ENCODE results near the gene NT5DC1. TPM values are rescaled to one million over a fixed set of nuclear protein-coding genes. Genes with fewer than 3 reads are reported as not detected.
"Not testable (repeated sequence)": the region's sequence is repeated elsewhere in the genome, so short reads cannot be mapped to it uniquely, and the experiment has no call there.

NT5DC1 gene
- total RNA-seq, 1 donor from 2014 or later = 2.6 TPM

- Histone ChIP-seq H3K9ac (ENCODE audit: low read depth in 1 of 3, low read length in 3 of 3) (no peak overlapping the region), H3K4me1 (ENCODE audit: control insufficient read depth in 3 of 3, insufficient read depth in 3 of 3, low read length in 3 of 3) (no peaks in the 10 kb centered on the region), H3K27me3 (ENCODE audit: control insufficient read depth in 3 of 3, insufficient read depth in 3 of 3, low read length in 3 of 3) (no peaks in the 10 kb centered on the region), H3K4me3 (ENCODE audit: low read length in 3 of 3) (no peak overlapping the region), H3K27ac (ENCODE audit: low read depth, low read length) (no peak overlapping the region), H3K36me3 (ENCODE audit: control insufficient read depth in 3 of 3, insufficient read depth in 3 of 3, low read length in 3 of 3) (no peaks in the 10 kb centered on the region), H3K9me3 (ENCODE audit: control insufficient read depth in 3 of 3, low read length in 3 of 3) (no peaks in the 10 kb centered on the region)
These were observed 13.1 kb upstream of the NT5DC1 start for GRCh38 chr6:116087437-116088027.

GRCh38 chr6:116088946-116089345, 11.7 kb upstream of the NT5DC1 start:
- no peaks in the 10 kb centered on the region for H3K4me1 ChIP-seq (ENCODE audit: control insufficient read depth in 3 of 3, insufficient read depth in 3 of 3, low read length in 3 of 3)
- no peak overlapping the region for H3K9ac ChIP-seq (ENCODE audit: low read depth in 1 of 3, low read length in 3 of 3)
- no peak overlapping the region for H3K27ac ChIP-seq (ENCODE audit: low read depth, low read length)
- no peaks in the 10 kb centered on the region for H3K36me3 ChIP-seq (ENCODE audit: control insufficient read depth in 3 of 3, insufficient read depth in 3 of 3, low read length in 3 of 3)
- H3K4me3 ChIP-seq (ENCODE audit: low read length in 3 of 3) = no peak overlapping the region
- no peaks in the 10 kb centered on the region for H3K9me3 ChIP-seq (ENCODE audit: control insufficient read depth in 3 of 3, low read length in 3 of 3)
- no peaks in the 10 kb centered on the region for H3K27me3 ChIP-seq (ENCODE audit: control insufficient read depth in 3 of 3, insufficient read depth in 3 of 3, low read length in 3 of 3)

GRCh38 chr6:116090251-116090650, 10.4 kb upstream of the NT5DC1 start:
- no peak overlapping the region for H3K27ac ChIP-seq (ENCODE audit: low read depth, low read length)
- H3K27me3 ChIP-seq (ENCODE audit: control insufficient read depth in 3 of 3, insufficient read depth in 3 of 3, low read length in 3 of 3) = no peaks in the 10 kb centered on the region
- H3K9me3 ChIP-seq (ENCODE audit: control insufficient read depth in 3 of 3, low read length in 3 of 3) = no peaks in the 10 kb centered on the region
- H3K4me3 ChIP-seq (ENCODE audit: low read length in 3 of 3) = no peak overlapping the region
- H3K9ac ChIP-seq (ENCODE audit: low read depth in 1 of 3, low read length in 3 of 3) = no peak overlapping the region
- H3K4me1 ChIP-seq (ENCODE audit: control insufficient read depth in 3 of 3, insufficient read depth in 3 of 3, low read length in 3 of 3) = no peaks in the 10 kb centered on the region
- H3K36me3 ChIP-seq (ENCODE audit: control insufficient read depth in 3 of 3, insufficient read depth in 3 of 3, low read length in 3 of 3) = no peaks in the 10 kb centered on the region

GRCh38 chr6:116094041-116094440, 6.6 kb upstream of the NT5DC1 start:
- Histone ChIP-seq H3K27me3 (ENCODE audit: control insufficient read depth in 3 of 3, insufficient read depth in 3 of 3, low read length in 3 of 3) (no peaks in the 10 kb centered on the region), H3K27ac (ENCODE audit: low read depth, low read length) (no peak overlapping the region)

GRCh38 chr6:116096048-116096759, 4.4 kb upstream of the NT5DC1 start:
- not testable (repeated sequence) for H3K4me1 ChIP-seq (ENCODE audit: control insufficient read depth in 3 of 3, insufficient read depth in 3 of 3, low read length in 3 of 3); H3K27me3 ChIP-seq (ENCODE audit: control insufficient read depth in 3 of 3, insufficient read depth in 3 of 3, low read length in 3 of 3); H3K9me3 ChIP-seq (ENCODE audit: control insufficient read depth in 3 of 3, low read length in 3 of 3); H3K4me3 ChIP-seq (ENCODE audit: low read length in 3 of 3); H3K27ac ChIP-seq (ENCODE audit: low read depth, low read length); H3K36me3 ChIP-seq (ENCODE audit: control insufficient read depth in 3 of 3, insufficient read depth in 3 of 3, low read length in 3 of 3); H3K9ac ChIP-seq (ENCODE audit: low read depth in 1 of 3, low read length in 3 of 3)

More at GRCh38 chr6:116094041-116094440, 6.6 kb upstream of the NT5DC1 start:
- Histone ChIP-seq H3K4me1 (ENCODE audit: control insufficient read depth in 3 of 3, insufficient read depth in 3 of 3, low read length in 3 of 3) (no peaks in the 10 kb centered on the region), H3K9me3 (ENCODE audit: control insufficient read depth in 3 of 3, low read length in 3 of 3) (peaks cover 0 to 3% (median 0%) of the 10 kb centered on the region in 3 donors), H3K9ac (ENCODE audit: low read depth in 1 of 3, low read length in 3 of 3) (no peak overlapping the region), H3K36me3 (ENCODE audit: control insufficient read depth in 3 of 3, insufficient read depth in 3 of 3, low read length in 3 of 3) (no peaks in the 10 kb centered on the region), H3K4me3 (ENCODE audit: low read length in 3 of 3) (no peak overlapping the region)

- no peak overlapping the region for H3K27ac ChIP-seq (ENCODE audit: low read depth, low read length)
- H3K36me3 ChIP-seq (ENCODE audit: control insufficient read depth in 3 of 3, insufficient read depth in 3 of 3, low read length in 3 of 3) = no peaks in the 10 kb centered on the region
- no peak overlapping the region for H3K9ac ChIP-seq (ENCODE audit: low read depth in 1 of 3, low read length in 3 of 3)
- no peaks in the 10 kb centered on the region for H3K27me3 ChIP-seq (ENCODE audit: control insufficient read depth in 3 of 3, insufficient read depth in 3 of 3, low read length in 3 of 3)
- peaks cover 0 to 3% (median 0%) of the 10 kb centered on the region in 3 donors for H3K9me3 ChIP-seq (ENCODE audit: control insufficient read depth in 3 of 3, low read length in 3 of 3)
- H3K4me1 ChIP-seq (ENCODE audit: control insufficient read depth in 3 of 3, insufficient read depth in 3 of 3, low read length in 3 of 3) = peaks cover 9 to 16% (median 11%) of the 10 kb centered on the region in 3 donors
- no peak overlapping the region for H3K4me3 ChIP-seq (ENCODE audit: low read length in 3 of 3)
These were observed 3.5 kb upstream of the NT5DC1 start for GRCh38 chr6:116096979-116097816.

GRCh38 chr6:116099036-116099435, 1.6 kb upstream of the NT5DC1 start:
- Histone ChIP-seq H3K36me3 (ENCODE audit: control insufficient read depth in 3 of 3, insufficient read depth in 3 of 3, low read length in 3 of 3) (no peaks in the 10 kb centered on the region), H3K9me3 (ENCODE audit: control insufficient read depth in 3 of 3, low read length in 3 of 3) (peaks cover 0 to 3% (median 0%) of the 10 kb centered on the region in 3 donors), H3K27me3 (ENCODE audit: control insufficient read depth in 3 of 3, insufficient read depth in 3 of 3, low read length in 3 of 3) (no peaks in the 10 kb centered on the region), H3K9ac (ENCODE audit: low read depth in 1 of 3, low read length in 3 of 3) (no peak overlapping the region), H3K27ac (ENCODE audit: low read depth, low read length) (no peak overlapping the region), H3K4me1 (ENCODE audit: control insufficient read depth in 3 of 3, insufficient read depth in 3 of 3, low read length in 3 of 3) (peaks cover 14 to 30% (median 21%) of the 10 kb centered on the region in 3 donors), H3K4me3 (ENCODE audit: low read length in 3 of 3) (no peak overlapping the region)

- H3K4me3 ChIP-seq (ENCODE audit: low read length in 3 of 3) = peak overlapping the region; percentile 89 to 95 (median 95)
- H3K27ac ChIP-seq (ENCODE audit: low read depth, low read length) = peak overlapping the region; percentile 80
- H3K4me1 ChIP-seq (ENCODE audit: control insufficient read depth in 3 of 3, insufficient read depth in 3 of 3, low read length in 3 of 3) = peaks cover 17 to 41% (median 25%) of the 10 kb centered on the region in 3 donors
- H3K9me3 ChIP-seq (ENCODE audit: control insufficient read depth in 3 of 3, low read length in 3 of 3) = peaks cover 0 to 3% (median 0%) of the 10 kb centered on the region in 3 donors
- H3K9ac ChIP-seq (ENCODE audit: low read depth in 1 of 3, low read length in 3 of 3) = peak overlapping the region; percentile 78 to 90 (median 86)
- H3K36me3 ChIP-seq (ENCODE audit: control insufficient read depth in 3 of 3, insufficient read depth in 3 of 3, low read length in 3 of 3) = no peaks in the 10 kb centered on the region
- H3K27me3 ChIP-seq (ENCODE audit: control insufficient read depth in 3 of 3, insufficient read depth in 3 of 3, low read length in 3 of 3) = no peaks in the 10 kb centered on the region
These were observed 657 bp downstream of the NT5DC1 start for GRCh38 chr6:116101302-116101718.

- no peaks in the 10 kb centered on the region for H3K36me3 ChIP-seq (ENCODE audit: control insufficient read depth in 3 of 3, insufficient read depth in 3 of 3, low read length in 3 of 3)
- no peaks in the 10 kb centered on the region for H3K9me3 ChIP-seq (ENCODE audit: control insufficient read depth in 3 of 3, low read length in 3 of 3)
- H3K27ac ChIP-seq (ENCODE audit: low read depth, low read length) = no peak overlapping the region
- H3K4me1 ChIP-seq (ENCODE audit: control insufficient read depth in 3 of 3, insufficient read depth in 3 of 3, low read length in 3 of 3) = peaks cover 17 to 41% (median 25%) of the 10 kb centered on the region in 3 donors
- H3K4me3 ChIP-seq (ENCODE audit: low read length in 3 of 3) = peak overlapping the region; percentile 89 to 95 (median 95)
- no peaks in the 10 kb centered on the region for H3K27me3 ChIP-seq (ENCODE audit: control insufficient read depth in 3 of 3, insufficient read depth in 3 of 3, low read length in 3 of 3)
- peak overlapping the region; percentile 78 to 90 (median 86) for H3K9ac ChIP-seq (ENCODE audit: low read depth in 1 of 3, low read length in 3 of 3)
These were observed 1.1 kb downstream of the NT5DC1 start for GRCh38 chr6:116101790-116102189.

Measured in skeletal muscle tissue (tissue), 4 donors.